Bone marrow (tissue), 2 donors: ENCODE results near the gene GLT1D1.
"Not testable (repeated sequence)": the region's sequence is repeated elsewhere in the genome, so short reads cannot be mapped to it uniquely, and the experiment has no call there.

Source experiments
- DNase-seq, 2 donors: peaks; one replicate each; lab custom pipeline; 2025; lab: John Stamatoyannopoulos, UW

GLT1D1 gene

GRCh38 chr12:128852885-128853599, at the start of gene GLT1D1:
GLT1D1 (plus strand) TSS chr12:128853478; CDS start chr12:128853582, 104 bp downstream.
- no peak for DNase-seq

GRCh38 chr12:128803788-128804187, 49.5 kb upstream of the GLT1D1 start:
- DNase-seq: no peak

GRCh38 chr12:128804762-128805161, 48.5 kb upstream of the GLT1D1 start:
- DNase-seq: no peak

DNA sequence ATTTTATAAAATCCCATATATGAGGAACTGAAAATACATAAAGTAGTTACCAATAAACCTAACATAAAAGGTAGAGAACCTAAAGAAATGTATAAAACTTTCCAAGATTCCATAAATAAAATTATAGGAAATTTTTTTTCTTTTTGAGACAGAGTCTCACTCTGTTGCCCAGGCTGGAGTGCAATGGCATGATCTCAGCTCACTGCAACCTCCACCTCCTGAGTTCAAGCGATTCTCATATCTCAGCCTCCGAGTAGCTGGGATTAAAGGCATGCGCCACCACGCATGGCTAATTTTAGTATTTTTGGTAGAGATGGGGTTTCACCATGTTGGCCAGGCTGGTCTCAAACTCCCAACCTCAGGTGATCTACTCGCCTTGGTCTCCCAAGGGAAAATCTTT, 47.9 kb upstream of the GLT1D1 start:
- not testable (repeated sequence) for DNase-seq

DNA sequence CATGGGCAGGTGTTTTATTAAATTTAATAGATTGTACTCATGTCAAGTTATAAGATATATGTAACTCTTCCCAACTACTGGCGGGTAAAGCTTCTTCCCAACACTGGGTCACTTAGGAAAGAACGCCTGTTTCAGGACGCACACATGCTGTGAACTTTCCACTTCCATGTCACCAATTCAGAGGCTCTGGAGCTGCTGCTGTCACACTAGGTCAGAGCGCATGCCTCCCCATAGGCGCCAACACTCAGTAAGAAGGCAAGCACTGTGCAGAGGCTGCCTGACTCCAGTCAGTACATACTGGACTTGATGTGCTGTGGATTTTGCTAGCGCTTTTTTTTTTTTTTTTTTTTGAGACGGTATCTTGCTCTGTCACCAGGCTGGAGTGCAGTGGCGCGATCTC, 46.7 kb upstream of the GLT1D1 start:
- DNase-seq: no peak

- no peak for DNase-seq
These were observed 46.0 kb upstream of the GLT1D1 start for GRCh38 chr12:128807161-128807724.

DNA sequence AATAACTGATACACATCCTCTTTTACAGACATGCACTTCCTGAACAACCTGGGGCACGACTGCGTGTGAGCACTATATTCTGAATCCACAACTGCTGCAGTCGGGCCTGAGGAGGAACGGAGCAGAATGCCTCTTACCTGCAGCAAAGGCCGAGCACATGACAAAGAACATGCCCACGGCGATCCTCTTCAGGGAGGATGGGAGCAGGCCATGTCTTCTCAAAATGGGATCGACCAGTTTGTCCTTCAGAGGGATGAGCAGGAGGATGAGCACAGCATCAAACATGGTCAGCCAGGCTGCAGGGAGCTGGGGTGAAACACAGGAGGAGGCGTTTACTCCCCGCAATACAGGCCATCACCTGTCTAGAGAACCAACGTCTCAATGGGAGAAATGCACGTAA, 44.6 kb upstream of the GLT1D1 start:
- DNase-seq: no peak

- DNase-seq: no peak
These were observed 42.8 kb upstream of the GLT1D1 start for GRCh38 chr12:128810182-128811127.

GRCh38 chr12:128811806-128812205, 41.5 kb upstream of the GLT1D1 start:
- DNase-seq: no peak

DNA sequence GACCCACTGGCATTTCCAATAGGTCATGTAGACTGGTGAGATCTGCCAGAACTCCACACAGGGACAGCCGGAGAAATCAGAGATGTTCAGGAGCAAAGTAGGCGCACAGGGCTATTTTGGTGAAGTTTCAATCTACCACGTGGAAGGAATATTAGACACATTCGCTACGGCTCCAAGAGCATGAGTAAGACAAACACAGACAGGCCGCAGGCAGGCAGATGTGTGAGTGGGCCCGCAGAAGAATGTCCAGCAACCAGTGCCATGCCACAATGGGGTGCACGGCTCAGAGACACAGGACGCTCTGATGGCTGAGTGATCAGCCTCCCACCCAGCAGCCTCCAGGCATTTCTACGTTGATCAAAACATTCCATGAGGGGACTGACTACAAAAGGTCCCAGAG, 39.9 kb upstream of the GLT1D1 start:
- DNase-seq: no peak

DNA sequence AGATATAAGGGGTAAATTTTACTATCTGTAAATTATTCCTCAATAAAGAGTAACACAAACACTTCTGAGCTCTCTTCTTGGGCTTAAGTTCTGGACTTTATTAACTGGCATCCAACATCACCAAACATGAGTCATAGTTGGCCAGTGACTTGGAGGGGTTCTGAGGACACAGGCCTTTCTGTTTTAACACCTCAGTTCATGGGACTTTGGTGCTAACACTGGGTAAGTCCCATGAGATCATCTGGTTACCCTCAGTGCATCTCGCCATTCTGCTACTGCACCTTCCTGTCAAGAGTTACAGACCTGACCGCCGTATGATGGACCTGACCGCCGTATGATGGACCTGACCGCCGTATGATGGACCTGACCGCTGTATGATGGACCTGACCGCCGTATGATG, 39.4 kb upstream of the GLT1D1 start:
- DNase-seq: no peak

GRCh38 chr12:128814411-128815261, 38.6 kb upstream of the GLT1D1 start:
- DNase-seq: no peak

DNA sequence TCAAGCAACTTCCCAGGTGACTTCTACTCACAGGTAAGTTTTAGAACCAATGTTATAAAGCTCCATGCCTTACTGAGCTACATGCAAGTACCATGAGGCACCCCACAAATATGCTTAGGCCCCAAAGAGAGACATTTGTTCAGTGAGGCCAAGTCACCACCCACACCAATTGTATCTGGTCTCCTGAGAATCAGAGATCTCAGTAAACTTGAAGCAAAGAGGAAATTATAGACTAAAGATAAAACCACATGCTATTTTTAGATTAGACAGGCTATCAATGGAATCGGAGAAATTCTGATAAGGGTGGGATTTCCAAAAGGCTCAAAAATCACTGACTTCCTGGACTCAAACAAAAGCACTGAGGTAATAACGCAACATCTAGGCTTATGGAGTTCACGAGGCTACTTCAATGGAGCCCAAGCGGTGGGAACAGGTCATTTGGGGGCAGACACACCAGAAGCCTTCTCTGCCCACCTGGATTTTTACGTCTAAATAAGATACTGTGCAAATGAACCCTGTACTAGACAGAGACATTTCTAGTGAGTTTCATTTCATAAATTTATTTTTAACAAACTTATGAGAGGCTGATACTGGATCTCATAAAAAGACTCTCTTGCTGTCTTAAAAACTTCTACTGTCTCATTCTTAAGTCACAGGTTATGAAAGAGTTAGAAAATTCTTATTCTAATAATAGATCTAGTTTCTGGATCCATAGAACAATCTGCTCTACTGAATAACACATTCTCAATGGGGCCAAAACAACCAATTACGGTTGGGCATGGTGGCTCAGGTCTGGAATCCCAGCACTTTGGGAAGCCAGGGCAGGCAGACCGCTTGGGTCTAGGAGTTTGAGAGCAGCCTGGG, 37.3 kb upstream of the GLT1D1 start:
- DNase-seq: no peak

DNA sequence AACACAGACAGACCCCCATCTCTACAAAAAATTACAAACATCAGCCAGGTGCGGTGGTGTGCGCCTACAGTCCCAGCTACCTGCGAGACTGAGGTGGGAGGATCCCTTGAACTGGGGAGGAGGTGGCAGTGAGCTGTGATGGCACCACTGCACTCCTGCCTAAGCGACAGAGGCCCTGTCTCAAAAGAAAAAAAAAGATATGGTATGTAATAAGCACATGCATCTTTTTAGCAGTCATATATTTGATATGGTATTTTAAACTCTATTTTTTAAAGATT, 36.7 kb upstream of the GLT1D1 start:
- no peak for DNase-seq

DNA sequence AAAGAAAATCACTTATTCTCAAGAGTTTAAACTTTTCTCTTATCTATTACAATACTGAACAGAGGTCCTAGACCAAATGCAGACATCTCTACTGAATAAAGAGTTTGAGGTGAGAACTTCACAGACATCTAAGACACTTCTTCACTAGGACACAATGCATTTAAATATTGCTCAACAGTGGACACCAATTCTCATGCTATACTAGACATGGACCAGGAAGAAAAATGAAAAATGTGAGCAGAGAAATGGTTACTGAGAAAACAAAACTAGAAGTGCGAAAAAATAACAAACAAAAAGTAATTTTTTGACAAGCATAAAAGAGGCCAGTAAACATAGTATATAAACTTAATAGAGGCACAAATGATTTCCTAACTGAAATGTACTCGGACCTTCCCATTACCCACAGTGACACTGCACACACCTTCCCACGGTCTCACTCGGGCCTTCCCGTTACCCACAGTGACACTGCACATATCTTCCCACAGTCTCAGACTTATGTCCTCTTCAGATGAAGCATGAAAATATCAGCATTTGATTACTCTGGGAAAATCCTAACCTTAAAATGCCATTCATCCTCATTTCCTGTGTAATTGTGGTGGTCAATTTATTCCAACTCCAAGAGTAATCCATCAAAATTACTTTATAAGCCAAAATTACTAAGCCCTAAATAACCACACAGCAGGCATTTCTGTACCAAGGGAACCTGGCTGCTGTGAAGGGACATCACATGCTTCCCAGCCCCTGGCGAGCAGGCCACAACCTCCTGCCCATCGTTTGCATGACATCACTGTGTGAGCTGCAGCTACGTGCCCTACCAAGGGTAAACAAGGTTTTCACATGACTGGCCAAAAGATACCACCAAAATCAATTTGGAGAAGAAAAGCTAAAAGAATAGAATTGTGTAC, 35.9 kb upstream of the GLT1D1 start:
- DNase-seq: no peak

GRCh38 chr12:128818065-128819022, 34.9 kb upstream of the GLT1D1 start:
- DNase-seq: no peak

- no peak for DNase-seq
These were observed 33.8 kb upstream of the GLT1D1 start for GRCh38 chr12:128819293-128820144.

DNA sequence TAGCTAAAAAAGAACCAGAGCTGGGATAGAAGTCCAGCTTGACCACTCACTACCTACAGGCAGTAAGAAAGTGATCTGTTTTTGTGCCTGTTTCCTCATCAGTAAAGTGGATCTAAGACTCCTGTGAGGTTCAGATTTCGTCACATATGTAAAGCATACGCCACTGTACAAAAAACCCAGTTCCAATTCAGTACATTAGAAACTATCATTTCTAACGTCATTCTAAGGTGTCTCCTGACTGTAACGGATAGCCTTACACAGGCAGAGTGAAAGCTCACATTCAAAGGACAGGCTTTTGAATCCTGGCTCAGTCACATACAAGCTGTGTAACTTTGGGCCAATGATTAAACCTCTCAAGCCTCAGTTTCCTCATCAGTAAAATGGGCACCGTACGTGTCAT, 33.0 kb upstream of the GLT1D1 start:
- DNase-seq: no peak
